Left renal pelvis (tissue), 4 donors: ENCODE data around the gene ADAMTS17. TPM values are rescaled to one million over a fixed set of nuclear protein-coding genes. Genes with fewer than 3 reads are reported as not detected.
"Not testable (repeated sequence)": the region's sequence is repeated elsewhere in the genome, so short reads cannot be mapped to it uniquely, and the experiment has no call there.

Source experiments
- DNase-seq, 4 donors: peaks; one replicate each; pipeline ENCODE4 v3.0.0-alpha.2; 2013; ENCODE audit warnings: low read depth in 4 of 4, low spot score in 3 of 4
- polyA plus RNA-seq, 4 donors: library from polyadenylated mRNA; unstranded; fragments of 120-200 nt; gene quantifications; one replicate each; pipeline ENCODE4 v1.2.1, GENCODE V29; 2013; ENCODE audit not compliant: insufficient read length in 4 of 4

Gene ADAMTS17
- polyA plus RNA-seq, 4 donors: 1.5 to 6.3 (median 2.0) TPM

DNA sequence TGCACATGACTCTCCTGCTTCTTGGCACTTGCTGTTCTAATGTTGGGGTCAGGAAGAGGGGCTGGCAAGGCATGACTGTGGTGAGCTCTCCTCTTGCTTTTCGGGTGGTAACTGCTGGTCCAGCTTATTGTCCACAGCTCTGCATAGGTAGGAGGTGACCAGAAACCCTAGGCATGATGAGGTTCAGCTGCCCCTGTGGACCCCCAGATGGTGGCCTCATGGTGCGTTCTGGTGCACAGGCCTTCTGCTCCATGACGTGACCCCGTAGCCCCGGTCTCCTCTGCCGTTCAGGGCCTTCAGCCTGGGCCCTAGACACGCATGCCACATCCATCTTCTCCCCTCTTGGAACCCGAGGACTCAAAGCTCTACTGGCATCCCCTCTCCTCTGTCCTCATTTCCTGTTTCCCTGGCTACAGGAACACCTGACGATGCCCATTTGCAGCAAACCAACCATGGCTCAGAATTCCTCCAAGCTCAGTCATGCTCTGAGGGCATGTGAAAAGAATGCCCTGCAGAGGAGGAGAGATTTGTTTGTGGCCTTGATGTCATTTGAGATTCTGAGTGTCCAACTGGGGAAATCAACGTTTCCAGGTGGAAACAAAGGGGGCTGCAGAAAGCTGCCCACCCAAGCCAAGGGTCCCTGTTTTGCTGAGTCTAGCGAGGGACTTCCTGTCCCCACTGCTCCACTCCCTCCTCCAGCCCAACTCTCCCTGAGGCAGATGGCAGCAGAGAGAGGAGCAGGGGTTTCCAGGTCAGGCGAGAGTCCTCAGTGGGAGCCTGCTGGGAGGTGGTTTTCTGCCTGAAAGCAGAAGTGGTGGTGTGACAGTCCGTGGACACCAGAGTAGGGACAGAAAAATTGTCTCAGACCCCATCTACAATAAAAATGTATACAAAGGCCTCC, 409.8 kb downstream of the ADAMTS17 start:
- DNase-seq: no peak

DNA sequence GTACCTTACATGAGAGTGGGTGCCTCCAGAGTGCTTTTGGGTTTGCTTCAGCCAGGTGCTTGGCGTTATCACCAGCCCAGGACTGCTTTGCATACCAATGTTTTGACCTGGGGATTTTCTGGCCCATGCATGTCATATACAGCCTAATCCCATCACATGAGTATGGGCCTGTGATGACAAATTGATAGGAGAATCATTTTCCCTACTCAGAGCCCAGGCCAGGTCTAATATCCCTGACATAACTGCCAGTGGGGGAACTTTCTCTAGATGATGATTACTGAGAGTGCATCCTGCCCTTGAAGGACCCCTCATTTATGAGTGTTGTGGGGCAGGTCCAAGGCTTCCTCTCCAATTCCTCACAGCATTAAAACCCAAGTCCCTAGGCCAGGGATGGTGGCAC, 411.1 kb downstream of the ADAMTS17 start:
- no peak for DNase-seq

DNA sequence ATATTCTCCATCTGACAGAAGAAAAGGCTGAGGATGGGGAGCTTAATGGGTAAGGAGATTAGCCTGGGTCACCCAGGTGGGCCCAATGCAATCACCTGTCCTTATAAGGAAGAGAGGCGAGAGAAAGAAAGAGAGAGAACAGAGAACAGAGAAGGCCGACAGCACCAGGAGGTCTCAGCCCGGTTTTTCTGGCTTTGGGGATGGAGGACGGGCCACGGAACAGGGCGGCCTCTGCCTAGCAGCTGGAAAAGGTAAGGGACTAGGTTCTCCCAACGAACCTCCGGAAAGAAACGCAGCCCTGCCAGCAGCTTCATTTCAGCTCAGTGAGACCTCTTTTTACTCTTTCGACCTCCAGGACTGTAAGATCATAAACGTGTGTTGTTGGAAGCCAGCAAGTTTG, 412.5 kb downstream of the ADAMTS17 start:
- no peak for DNase-seq

DNA sequence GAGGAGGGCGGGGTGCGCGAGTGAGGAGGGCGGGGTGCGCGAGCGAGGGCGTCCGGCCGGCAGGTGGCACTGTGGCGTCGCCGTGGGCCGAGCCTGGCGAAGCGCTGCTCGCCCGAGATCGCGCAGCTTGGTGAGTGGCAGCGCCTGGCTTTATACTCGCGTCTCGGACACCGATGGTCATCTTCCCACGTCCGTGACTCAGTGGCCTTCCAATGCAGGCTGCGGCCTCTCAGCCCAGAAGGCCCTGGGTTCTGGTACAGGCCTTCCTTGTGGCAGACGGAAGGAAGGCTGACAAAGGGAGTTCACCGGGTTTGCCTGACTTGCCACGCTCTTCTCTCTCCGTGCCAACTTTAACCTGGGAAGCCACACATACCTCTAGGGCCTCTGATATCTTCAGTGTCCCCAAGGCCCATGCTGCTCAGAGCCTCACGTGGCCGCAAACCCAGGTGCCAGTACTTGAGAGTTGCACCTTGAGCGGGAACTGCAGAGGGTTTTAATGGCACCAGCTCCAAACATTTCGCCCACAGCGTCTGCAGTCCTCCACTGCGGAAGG, 413.3 kb downstream of the ADAMTS17 start:
- peak in 2 of 4 donors; percentile 38 to 50 for DNase-seq

DNA sequence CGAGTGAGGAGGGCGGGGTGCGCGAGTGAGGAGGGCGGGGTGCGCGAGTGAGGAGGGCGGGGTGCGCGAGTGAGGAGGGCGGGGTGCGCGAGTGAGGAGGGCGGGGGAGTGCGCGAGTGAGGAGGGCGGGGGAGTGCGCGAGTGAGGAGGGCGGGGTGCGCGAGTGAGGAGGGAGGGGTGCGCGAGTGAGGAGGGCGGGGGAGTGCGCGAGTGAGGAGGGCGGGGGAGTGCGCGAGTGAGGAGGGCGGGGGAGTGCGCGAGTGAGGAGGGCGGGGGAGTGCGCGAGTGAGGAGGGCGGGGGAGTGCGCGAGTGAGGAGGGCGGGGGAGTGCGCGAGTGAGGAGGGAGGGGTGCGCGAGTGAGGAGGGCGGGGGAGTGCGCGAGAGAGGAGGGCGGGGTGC, 415.2 kb downstream of the ADAMTS17 start:
- DNase-seq: not testable (repeated sequence)

DNA sequence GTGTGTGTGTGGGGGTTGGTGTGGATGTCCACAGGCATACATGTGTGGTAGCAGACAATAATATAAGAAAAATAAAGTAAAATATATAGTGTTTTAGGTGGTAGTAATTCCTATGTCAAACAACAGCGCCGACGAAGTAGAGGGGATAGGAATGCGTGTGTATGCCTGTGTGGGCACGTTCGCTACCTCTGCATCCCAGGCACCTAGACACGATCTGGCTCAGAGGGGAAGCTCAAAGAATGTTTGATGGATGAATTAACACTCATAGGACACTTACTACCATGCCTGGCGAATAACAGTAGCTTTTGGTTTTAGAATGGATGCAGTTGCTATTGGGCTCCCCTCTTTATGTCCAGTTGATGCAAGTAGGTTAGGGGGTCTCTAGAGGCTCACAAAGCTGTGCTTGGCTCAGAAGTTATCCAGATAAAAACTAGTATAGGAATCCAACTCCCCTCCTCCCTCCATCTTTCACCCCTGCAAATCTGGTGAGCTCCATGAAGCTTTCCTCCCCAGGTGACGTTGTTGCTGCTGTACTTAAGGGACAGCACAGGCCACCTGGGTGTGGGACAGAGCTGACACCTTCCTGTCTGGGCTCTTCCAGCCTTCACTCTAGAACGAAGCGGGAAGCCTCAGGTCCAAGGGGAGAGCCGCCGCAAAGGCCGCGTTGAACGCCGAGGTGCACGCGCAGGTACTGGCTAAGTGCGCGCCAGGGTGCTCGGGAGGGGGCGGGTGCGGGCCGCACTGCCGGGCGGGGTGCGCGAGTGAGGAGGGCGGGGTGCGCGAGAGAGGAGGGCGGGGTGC, 415.9 kb downstream of the ADAMTS17 start:
- no peak for DNase-seq

DNA sequence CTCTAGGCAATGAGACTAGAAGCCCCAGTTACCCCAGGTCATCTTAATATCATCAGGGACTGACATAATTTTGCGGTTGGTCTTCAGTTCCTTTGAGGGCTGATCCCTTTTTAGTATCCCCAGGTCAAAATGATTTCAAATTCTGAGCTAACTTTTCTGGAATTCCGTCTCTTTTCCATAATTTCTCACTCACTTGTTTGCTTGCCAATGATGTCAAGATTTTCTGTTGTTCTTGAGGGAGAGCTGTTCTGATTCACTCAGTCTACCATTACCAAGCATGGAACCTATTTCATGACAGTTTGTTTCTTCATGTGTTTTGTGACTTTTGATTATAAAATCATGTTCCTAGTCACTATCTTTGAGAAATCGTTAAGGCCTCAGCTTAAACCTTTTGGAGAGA, 418.1 kb downstream of the ADAMTS17 start:
- DNase-seq: no peak

Other genes starting within 250 kb of the ADAMTS17 start
- gene CERS3, start 187.0 kb upstream of the ADAMTS17 start, polyA plus RNA-seq: under 1 TPM in 3 of 4 donors, not detected in 1; 0.11 to 0.24 (median 0.24) TPM